Neuron (in vitro differentiated cells): ENCODE results near the gene NPTX1.

ENCODE experiments used
- H2AFZ ChIP-seq: one replicate; pipeline ENCODE4 v1.6.1; 2013; ENCODE audit warnings: low read depth, mild to moderate bottlenecking, inconsistent platforms, low read length, moderate library complexity
- H3K27me3 ChIP-seq: one replicate; pipeline ENCODE4 v1.6.1; 2013; ENCODE audit warnings: low read length; ENCODE audit not compliant: insufficient read depth
- H3K36me3 ChIP-seq: one replicate; pipeline ENCODE4 v1.6.1; 2013; ENCODE audit warnings: low read length; ENCODE audit not compliant: insufficient read depth
- H3K4me1 ChIP-seq: one replicate; pipeline ENCODE4 v1.6.1; 2013; ENCODE audit warnings: low read length; ENCODE audit not compliant: insufficient read depth
- H3K4me3 ChIP-seq: 2 replicates; pipeline ENCODE4 v1.5.1; 2013; ENCODE audit warnings: mild to moderate bottlenecking, low read length, moderate library complexity
- H3K9me3 ChIP-seq: one replicate; pipeline ENCODE4 v1.6.1; 2013; ENCODE audit warnings: low read length

NPTX1 gene

DNA sequence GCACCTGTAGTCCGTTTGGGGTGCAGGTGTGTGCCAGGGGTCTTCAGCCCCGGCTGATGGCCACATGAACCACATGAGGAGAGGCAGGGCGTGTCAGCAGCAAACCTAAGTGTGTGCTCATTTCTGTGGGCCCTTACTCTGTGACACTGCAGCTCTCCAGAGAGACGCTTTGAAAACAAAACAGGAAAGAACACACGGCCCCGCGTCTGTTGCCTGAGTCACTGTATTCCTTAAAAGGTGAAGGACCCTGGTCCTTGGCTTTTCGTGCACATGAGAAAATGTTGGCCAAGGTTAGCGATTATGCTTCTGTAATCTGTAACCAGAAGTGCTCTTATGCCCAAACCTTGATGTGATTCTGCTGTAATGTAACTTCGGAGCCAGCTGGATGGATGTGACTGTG, 38.9 kb downstream of the NPTX1 start:
- no peak overlapping the region for H3K4me3 ChIP-seq
- H2AFZ ChIP-seq = no peak overlapping the region
- no peaks in the 10 kb centered on the region for H3K4me1 ChIP-seq
- H3K27me3 ChIP-seq = no peaks in the 10 kb centered on the region
- H3K9me3 ChIP-seq = peaks cover 1% of the 10 kb centered on the region
- no peaks in the 10 kb centered on the region for H3K36me3 ChIP-seq

DNA sequence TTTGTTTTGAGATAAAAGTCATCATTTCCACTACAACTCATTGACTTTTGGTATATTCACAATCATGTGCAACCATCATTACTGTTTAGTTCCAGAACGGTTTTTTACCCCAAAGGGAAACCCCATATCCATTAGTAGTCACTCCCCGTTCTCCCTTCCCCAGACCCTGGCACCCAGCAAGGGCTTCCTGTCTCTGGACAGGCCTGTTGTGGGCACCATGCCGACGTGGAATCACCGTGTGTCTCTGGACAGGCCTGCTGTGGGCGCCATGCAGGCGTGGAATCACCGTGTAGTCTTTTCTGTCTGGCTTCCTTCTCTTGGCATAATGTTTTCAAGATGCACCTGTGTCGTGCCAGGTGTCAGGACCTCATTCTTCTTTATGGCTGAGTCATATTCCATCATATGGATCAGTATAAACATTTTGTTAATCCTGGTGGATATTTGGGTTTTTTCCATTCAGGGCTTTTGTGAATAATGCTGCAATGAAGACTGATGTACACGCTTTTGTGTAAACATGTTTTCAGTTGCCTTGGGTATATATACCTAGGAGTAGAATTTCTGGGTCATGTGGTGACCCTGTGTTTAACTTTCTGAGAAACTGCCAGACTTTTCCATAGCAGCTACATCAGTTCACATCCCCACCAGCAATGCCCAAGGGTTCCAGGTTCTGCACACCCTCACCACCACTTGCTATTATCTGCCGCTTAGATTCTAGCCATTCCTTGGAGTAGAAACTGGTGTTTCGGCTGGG, 42.3 kb downstream of the NPTX1 start:
- Histone ChIP-seq H3K9me3 (peaks cover 1% of the 10 kb centered on the region), H2AFZ (no peak overlapping the region), H3K4me3 (no peak overlapping the region), H3K4me1 (no peaks in the 10 kb centered on the region), H3K27me3 (no peaks in the 10 kb centered on the region), H3K36me3 (no peaks in the 10 kb centered on the region)

DNA sequence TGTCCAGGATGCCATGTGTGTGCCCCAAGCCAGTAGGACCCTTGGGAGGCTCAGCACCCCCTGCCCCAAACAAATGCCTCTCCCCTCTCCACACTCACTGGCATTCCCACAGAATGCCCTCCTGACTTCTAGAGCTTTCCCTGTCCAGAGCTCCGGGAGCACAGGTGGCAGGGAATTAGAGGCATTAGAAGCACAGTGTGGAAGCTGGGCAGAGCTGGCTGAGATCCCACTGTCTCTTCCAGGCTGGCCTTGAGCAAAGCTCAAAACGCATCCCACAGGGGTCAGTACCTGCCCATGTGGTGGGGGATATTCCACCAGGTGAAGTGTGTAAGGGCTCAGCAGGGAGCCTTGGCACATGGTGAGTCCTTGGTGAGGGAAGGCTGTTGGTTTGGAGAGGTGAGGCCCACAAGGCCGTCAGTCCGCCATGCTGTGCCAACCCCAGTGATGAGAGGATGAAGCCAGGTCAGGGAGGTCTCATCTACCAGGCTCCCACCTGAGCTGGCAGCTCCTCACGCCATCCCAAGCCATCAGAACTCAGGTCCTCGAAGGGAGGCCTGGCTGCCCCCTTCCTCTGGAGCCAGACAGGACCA, 43.4 kb downstream of the NPTX1 start:
- Histone ChIP-seq H3K4me3 (no peak overlapping the region), H3K36me3 (no peaks in the 10 kb centered on the region), H3K4me1 (no peaks in the 10 kb centered on the region), H2AFZ (no peak overlapping the region), H3K27me3 (no peaks in the 10 kb centered on the region), H3K9me3 (peaks cover 1% of the 10 kb centered on the region)

DNA sequence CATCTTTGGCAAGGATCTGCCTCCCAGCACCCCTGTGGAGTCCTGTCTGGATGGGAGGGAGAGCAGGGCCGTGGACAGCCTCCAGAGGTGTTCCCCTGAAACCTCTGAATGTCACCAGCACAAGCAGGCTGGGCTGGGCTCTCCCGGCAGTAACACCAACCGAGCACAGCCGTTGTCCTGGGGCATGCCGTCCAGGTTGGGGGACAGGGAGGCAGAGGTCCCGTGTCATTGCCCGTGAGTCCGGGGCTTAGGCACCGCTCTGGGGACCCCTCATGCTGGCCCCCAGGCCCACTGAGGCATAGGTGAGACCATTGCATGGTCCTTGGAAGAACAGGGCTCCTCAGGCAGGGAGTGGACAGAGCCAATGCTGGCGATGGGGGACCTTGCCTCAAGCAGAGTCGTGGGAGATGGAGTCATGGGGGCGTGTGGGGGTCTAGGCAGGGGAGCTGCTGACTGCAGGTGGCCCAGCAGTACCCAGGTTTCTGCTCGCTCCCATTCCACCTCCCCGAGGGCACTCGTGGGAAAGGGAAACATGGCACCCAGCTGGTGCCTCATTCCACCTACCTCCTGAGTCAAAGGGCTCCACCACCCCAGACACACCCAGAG, 44.0 kb downstream of the NPTX1 start:
- Histone ChIP-seq H3K27me3 (no peaks in the 10 kb centered on the region), H2AFZ (no peak overlapping the region), H3K4me1 (no peaks in the 10 kb centered on the region), H3K9me3 (peaks cover 1% of the 10 kb centered on the region), H3K4me3 (no peak overlapping the region), H3K36me3 (no peaks in the 10 kb centered on the region)

DNA sequence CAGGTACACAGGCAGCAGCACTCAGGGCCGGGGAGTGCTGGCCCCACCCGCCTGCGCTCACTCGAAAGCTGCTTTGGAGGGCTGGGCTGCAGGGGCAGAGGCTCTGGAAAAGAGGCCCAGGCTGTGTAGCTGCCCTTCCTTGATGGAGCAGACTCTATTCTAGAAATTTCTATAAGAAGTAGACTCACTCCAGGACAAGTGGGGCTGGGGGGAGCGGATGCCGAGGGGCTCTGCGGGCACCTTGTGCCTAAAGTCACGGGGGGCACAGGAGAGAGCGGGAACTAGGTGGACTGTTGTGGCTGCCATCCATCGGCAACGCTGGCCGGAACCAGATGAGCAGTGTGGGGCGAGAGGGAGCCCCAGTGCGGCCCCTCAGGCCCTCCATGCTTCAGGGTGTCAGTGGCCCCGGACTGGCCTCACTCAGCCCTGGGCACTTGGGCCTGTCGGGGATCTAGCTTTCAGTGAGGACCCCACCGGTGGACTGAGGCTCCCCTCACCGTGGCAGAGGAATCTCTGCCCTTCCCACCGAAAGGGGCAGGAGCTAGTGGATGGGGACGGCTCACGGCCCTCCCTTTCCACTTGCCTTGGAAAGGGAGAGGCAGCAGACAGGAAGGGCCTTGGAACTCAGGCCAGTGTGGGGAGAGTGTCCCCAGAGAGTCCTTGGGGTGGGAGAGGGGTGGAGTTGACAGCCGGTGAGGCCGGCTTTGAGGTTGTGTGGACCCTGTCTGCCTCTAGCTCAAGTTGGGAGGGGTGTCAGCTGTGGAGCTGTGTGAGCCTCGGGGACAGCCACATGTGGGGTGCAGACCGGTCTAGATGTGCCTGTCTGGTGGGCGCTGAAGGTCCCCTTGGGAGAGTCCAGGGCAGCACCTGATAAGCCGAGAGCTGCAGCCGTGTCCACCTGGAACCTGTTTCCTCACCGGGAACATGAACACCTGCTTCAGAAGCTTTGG, 44.9 kb downstream of the NPTX1 start:
- Histone ChIP-seq H3K4me3 (no peak overlapping the region), H2AFZ (no peak overlapping the region), H3K4me1 (peaks cover 3% of the 10 kb centered on the region), H3K9me3 (peaks cover 1% of the 10 kb centered on the region), H3K36me3 (no peaks in the 10 kb centered on the region), H3K27me3 (no peaks in the 10 kb centered on the region)

DNA sequence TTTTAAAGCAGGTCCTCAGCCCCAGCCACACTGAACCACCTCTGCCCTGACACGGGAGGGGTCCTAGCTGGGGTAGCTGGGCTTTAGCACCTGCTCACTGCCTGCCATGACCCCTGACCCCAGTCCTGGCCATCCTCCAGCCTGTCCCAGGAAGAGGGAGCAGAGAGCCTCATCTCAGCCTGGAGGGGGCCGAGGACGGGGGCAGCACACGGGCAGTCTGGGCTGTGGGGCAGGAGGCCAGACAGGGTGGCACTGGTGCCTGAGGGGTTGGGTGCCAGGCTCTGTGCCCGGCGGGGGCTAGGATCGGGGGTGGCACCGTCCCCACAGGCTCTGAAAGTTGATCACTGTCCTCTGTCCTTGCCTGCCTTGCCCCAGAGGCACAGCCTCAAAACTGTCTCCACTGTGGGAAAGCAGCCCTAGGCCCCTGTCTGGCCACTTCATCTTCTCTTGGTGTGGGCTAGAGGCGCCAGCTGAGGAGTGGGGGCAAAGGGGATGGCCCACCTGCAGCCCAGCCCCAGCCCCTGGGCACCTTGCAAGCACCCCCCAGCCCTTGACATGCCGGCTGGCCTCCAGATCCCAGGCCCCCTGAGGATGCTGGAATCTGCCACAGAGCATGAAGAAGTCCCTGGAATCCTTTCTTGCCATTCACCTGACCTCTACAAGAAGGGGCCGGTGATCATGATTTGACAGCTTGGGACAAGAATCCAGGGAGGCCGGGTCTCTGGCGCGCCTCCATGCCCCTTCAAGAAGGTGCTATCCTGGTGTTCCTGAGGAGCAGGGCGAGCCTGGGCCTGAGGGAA, 45.8 kb downstream of the NPTX1 start:
- Histone ChIP-seq H3K9me3 (no peaks in the 10 kb centered on the region), H3K4me1 (peaks cover 3% of the 10 kb centered on the region), H2AFZ (no peak overlapping the region)

DNA sequence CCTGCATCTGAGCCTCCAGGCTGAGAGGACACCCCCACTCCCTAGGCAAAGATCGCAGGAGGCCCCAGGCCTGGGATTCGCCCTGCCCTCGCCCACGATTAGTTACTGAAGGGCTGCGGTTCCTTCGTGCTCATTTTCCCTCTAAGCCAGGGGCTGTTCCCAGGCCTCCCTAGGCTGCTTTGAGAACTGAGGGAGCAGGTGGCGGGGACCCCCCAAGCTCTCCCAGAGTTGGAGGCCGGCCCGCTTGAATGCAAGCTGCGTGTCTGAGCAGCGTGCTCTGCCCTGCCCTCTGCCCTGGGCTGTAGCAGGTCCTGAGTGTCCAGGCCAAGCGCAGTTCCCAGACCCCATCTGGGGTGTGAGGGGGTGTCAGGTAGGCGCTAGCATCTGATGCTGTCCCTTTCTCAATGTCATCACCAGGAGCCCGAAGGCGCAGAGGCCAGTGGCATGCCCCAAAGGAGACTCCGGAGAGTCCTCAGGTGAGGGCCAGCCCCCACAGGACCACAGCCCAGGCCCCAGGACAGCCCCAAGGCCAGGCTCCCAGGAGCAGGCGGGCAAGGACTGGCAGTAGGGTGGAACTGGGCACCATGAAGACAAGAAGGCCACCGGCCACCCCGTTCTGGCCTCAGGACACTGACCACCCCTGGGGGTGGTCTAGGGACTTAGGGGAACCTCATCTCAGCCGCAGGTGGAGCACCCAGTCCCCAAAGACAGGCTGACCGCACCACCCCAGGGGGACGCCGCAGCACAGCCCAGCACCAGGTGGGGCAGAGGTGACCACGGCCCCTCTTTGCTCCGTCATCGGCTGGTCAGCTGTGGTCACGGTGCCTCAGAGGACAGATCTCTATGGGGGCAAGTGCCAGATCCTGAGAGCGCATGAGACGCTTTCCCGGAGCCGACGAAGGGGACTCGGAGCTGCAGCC, 46.8 kb downstream of the NPTX1 start:
- no peaks in the 10 kb centered on the region for H3K36me3 ChIP-seq
- peaks cover 3% of the 10 kb centered on the region for H3K4me1 ChIP-seq

More for the DNA sequence above, 45.8 kb downstream of the NPTX1 start:
- Histone ChIP-seq H3K27me3 (no peaks in the 10 kb centered on the region), H3K4me3 (no peak overlapping the region), H3K36me3 (no peaks in the 10 kb centered on the region)

DNA sequence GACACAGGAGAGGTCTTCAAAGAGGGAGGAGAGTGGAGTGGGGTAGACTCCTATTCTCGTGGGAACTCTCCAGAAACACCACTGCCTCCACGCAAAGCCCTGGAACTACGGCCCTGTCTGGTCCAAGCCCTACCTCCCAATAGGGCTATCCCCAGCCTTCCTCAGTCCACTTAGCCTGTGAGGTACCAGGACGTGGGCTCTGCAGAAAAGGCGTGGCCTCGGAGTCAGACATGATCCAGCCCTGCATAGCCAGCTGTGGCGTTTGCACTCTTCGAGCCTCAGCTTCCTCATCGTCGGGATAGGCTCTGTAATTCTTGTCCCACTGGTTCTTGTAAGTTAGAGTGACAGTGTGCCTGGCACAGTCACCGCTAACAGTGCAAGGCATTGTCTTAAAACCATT, 47.6 kb downstream of the NPTX1 start:
- H3K36me3 ChIP-seq = no peaks in the 10 kb centered on the region
- H3K9me3 ChIP-seq = no peaks in the 10 kb centered on the region
- no peak overlapping the region for H2AFZ ChIP-seq
- no peaks in the 10 kb centered on the region for H3K27me3 ChIP-seq
- peaks cover 3% of the 10 kb centered on the region for H3K4me1 ChIP-seq
- no peak overlapping the region for H3K4me3 ChIP-seq

More for the DNA sequence above, 46.8 kb downstream of the NPTX1 start:
- Histone ChIP-seq H3K27me3 (no peaks in the 10 kb centered on the region), H3K9me3 (no peaks in the 10 kb centered on the region), H3K4me3 (no peak overlapping the region), H2AFZ (no peak overlapping the region)

DNA sequence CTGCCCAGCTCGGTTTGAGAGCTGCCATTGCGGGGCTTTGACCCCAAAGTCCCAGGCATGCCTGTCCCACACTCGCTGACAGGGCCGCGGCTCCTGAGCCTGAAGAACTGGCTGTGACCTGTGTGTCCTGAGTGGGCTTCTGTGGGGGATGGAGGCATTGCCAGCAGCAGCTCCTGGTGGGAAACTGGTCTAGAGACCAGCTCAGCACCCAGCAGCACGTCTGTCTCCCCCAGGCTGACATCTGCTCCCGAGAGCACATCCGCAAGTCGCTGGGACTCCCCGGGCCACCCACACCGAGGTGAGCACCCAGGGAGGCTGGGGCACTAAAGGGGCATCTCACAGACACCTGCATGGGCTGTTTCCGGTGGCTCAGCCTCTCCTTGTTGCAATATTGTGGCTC, 48.0 kb downstream of the NPTX1 start:
- no peaks in the 10 kb centered on the region for H3K9me3 ChIP-seq
- peaks cover 3% of the 10 kb centered on the region for H3K4me1 ChIP-seq
- no peaks in the 10 kb centered on the region for H3K36me3 ChIP-seq
- H3K4me3 ChIP-seq = no peak overlapping the region
- no peaks in the 10 kb centered on the region for H3K27me3 ChIP-seq
- H2AFZ ChIP-seq = no peak overlapping the region

DNA sequence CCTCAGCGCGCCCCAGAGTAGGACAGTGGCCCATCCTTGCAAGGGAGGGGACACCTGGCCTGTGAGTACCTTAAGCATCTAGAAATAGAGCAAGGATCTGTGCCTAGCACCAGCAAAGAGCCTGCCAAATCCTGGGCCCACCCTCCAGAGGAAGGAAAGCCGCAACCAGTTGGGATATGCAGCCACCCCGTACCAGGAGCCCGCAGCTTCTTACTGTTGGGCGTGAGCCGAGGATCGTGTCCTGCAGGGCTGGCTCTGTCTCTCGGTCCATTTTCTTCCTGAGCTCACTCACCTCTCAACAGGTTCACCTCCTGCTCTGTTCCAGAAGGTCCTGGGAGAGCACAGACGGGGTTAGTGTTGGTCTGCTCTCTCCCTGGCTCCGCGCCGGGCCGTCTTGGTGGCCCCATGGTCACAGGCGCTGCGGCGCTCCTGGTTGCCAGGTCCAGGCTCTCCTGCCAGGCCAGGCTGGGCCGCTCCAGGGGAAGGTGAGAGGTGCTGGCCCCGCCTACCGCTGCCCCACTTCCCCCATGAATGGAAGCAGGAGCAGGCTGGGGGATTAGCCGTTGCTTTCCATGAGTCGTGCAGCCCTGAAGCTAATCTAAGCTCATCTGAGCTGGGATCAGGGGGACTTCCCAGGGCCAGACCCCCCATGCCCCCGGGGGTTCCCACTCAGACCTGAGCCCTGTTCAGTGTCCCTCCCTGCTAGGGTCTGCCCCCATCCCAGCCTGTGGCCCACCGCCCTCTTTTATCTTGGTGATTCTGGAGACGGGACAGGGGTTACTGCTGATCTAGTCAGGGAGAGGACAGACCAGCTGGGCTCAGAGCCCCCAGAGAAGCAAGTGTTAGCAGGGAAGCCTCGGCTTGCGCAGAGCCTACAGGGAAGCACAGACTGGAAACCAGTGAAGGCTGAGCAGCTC, 48.8 kb downstream of the NPTX1 start:
- Histone ChIP-seq H3K9me3 (no peaks in the 10 kb centered on the region), H3K27me3 (no peaks in the 10 kb centered on the region), H2AFZ (no peak overlapping the region), H3K4me1 (peaks cover 3% of the 10 kb centered on the region), H3K4me3 (no peak overlapping the region), H3K36me3 (no peaks in the 10 kb centered on the region)
